HG03175 (cell line): ENCODE data around the gene FUOM.

Experiments
- ATAC-seq: cut with Tn5 transposase; IDR thresholded peaks from one replicate; pipeline ENCODE4 v1.9.1; 2021; ENCODE audit warnings: mild to moderate bottlenecking, moderate library complexity; ENCODE audit not compliant: unreplicated experiment

FUOM gene

GRCh38 chr10:133353202-133353959, 4.4 kb downstream of the FUOM start:
- ATAC-seq, result no peak

- no peak for ATAC-seq
These were observed 6.2 kb downstream of the FUOM start for GRCh38 chr10:133351408-133352318.

DNA sequence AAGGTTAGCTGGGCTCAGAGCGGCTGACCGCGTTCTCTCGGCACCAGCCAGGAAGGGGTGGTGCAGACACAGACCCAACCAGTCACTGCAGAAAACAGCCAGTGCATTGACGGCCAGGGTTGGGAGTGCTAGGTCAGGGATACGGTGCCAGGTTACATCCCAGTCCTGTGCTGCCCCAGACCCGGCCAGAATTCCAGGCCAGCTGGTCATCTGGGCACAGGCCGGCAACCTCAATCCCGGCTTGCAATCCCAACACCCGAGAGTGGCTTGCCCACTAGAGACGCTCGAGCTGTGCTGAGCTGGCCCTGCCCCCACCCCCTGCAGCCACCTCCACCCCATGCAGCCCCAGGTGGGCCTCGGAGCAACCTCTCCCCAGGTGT, 6.9 kb downstream of the FUOM start:
- ATAC-seq, result no peak

- ATAC-seq, result no peak
These were observed 7.4 kb downstream of the FUOM start for GRCh38 chr10:133350283-133350949.

GRCh38 chr10:133349577-133350011, 8.2 kb downstream of the FUOM start:
- ATAC-seq, result no peak

DNA sequence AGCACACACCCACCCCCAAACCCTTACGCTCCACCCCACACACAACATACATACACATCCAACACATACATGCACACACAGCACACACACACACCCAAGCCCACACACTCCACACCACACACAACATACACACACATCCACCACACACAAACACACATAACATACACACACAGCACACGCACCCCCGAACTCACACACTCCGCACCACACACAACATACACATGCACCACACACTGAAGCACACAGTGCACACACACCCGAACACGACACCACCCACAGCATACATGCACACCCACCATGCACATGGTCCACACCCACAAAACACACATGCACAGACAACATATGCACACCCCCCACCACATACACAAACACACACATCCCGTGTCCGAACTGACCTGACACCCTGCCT, 8.7 kb downstream of the FUOM start:
- no peak for ATAC-seq

DNA sequence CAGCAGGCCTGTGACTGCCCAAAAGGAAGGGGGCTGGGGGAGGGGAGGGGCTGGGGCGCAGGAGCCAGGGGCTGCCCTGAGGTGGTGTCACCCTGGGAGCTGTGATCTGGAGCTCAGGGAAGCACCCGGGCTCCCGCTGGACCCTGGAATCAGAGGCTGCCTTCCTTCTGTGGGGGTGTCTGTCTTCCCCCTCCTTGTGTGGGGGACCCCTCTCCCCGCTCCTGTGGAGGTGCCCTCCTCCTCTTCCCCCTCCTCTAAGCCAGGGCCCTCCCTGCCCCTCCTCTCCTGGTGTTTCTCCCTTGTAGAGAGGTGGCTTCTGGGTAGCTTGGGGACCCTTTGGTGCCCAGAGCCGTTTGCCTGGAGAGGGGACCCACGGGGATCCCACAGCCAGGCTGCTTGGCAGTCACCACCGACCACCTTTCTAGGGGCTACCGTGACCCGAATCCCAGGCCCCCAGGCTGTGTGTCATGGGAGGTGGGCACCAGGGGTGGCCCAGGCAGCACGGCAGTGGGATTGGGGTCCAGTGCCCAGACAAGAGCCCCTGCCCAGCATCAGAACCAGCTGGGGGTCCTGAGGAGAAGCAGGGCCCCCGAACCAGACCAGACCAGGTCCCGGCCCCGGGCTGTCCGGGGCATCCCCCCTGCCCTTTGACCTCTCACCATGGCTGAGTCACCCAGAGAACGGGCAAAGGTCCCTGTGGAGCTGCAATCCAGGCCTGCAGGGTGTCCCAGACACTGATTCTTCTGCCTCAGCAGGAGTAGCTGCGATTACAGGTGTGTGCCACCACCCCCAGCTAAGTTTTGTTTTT, 9.9 kb downstream of the FUOM start:
- ATAC-seq, result no peak

GRCh38 chr10:133346413-133346812, 11.4 kb downstream of the FUOM start:
- no peak for ATAC-seq

DNA sequence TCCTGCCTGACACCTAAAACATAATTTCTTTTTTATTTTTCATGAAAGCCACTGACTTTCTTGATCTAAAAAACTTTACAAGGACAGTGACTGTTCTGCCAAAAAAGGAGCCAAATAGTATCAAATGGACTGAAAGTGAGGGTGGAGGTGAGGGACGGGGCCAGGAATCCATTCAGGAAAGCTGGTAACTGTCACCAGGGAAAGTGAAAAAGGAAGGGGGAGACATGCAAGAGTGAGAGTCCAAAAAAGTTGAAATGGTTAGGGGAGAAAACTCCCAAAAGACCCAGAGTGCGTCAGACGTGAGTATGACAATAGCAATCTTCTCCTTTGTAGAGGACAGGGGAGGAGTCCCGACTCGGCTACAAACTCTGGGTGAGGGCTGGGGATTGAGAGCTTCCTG, 13.6 kb downstream of the FUOM start:
- no peak for ATAC-seq

GRCh38 chr10:133343558-133343957, 14.3 kb downstream of the FUOM start:
- ATAC-seq, result no peak

DNA sequence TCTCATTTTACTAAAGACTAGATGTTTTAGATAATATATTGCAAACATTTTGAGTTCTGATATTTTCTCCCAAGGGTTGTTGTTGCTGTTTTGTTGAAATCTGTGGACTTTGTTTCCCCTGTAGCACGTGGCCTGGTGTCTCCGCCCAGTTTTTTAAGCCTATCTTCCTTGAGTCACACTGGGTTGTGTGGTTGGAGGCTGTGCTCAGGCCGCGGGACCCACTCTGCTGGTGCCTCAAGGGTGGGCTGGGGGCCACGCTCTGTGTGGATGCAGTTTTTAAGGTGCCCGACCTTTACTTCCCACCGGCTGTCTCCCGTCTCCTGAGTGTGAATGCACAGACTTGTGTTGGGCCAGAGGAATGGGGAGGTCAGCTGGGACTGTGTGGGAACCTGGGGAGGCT, 14.9 kb downstream of the FUOM start:
- ATAC-seq, result no peak

GRCh38 chr10:133341983-133342382, 15.8 kb downstream of the FUOM start:
- ATAC-seq, result no peak

GRCh38 chr10:133339708-133340380, 18.0 kb downstream of the FUOM start:
- ATAC-seq, result no peak

DNA sequence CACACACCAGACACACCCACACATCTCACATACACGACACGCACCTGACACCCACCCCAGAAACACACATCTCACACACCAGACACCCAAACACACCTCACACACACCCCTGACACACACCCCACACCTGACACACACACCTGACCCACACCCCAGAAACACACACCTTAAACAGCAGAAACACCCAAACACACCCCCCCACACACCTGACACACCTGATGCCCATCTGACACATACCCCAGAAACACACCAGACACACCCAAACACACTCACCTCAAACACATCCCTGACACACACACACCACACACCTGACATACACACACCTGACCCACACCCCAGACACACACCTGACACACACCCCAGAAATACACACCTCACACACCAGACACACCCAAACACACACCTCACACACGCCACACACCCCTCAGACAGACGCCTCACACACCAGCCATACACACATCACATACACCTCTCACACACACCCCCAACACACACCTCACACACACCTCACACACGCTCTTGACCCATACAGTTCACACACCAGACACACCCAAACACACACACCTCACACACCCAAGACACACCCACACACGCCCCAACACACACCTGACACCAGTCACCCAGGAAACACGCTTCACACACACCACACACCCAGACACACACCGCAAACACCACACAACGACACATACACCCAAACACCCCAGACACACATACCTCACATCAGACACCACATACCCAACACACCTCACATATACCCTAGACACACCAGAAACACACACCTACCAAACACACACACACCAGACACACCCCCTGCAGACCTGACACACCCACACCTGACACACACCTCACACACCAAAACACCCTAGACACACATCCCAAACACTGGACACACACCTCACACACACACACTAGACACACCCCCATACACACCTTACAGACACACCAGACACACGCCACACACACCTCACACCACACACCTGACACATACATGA, 19.4 kb downstream of the FUOM start:
- ATAC-seq, result no peak

DNA sequence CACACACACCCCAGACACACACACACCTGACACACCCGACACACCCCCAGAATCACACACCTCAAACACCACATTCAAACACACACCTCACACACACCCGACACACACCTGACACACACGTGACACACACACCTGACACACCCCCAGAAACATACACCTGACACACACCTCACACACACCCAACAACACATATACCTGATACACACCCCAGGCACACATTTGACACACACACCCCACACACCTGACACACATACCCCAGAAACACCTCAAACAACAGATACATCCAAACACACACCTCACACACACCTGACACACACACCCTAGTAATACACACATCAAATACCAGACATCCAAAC, 20.5 kb downstream of the FUOM start:
- ATAC-seq, result no peak

- ATAC-seq, result no peak
These were observed 21.0 kb downstream of the FUOM start, which contains the start of gene CALY for GRCh38 chr10:133336577-133337369. Gene CALY, minus strand, starts transcription at chr10:133336896. Its CDS starts 7,907 bp downstream, at chr10:133328989.

DNA sequence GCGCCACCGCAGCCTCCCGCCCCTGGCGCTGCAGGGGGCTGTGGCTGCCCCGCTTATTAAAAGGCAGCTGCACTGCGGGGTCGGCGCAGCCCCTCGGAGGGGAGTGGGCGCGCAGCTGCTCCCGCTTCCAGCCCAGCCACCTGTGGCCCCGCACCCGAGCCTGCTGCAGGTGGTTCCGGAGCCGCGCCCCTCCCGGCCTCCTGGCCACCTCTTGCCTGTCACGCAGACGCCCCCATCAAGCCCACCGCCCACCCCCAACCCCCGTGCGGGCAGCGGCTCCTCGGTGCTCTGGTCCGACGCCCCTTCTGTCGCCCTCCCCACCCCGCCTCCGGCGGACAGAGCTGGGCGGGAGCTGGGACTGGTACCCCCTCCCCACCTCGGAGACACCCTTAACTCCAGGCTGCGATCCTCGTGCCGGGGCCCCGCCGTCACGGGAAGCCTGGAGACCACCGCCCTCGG, 21.7 kb downstream of the FUOM start:
- ATAC-seq, result no peak
